GM19351 (cell line): ENCODE results near the gene XRCC2.
"Not testable (repeated sequence)": the region's sequence is repeated elsewhere in the genome, so short reads cannot be mapped to it uniquely, and the experiment has no call there.

ENCODE experiments used
- ATAC-seq: cut with Tn5 transposase; IDR thresholded peaks from one replicate; pipeline ENCODE4 v1.9.1; 2021; ENCODE audit warnings: mild to moderate bottlenecking, moderate library complexity; ENCODE audit not compliant: unreplicated experiment

XRCC2 gene

DNA sequence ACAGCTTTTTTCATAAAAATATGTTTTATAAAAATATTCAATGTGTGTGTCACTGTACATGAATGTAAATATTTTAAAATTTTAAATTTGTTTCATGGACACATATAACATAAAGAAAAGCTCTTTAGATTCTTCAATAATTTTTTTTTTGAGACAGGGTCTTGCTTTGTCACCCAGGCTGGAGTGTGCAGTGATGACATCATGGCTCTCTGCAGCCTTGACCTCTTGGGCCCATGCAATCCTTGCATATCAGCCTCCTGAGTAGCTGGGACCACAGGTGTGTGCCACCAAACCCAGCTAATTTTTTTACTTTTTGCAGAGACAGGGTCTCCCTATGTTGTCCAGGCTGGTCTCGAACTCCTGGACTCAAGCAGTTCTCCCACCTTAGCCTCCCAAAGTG is 9.9 kb downstream of the XRCC2 start:
- ATAC-seq = no peak

DNA sequence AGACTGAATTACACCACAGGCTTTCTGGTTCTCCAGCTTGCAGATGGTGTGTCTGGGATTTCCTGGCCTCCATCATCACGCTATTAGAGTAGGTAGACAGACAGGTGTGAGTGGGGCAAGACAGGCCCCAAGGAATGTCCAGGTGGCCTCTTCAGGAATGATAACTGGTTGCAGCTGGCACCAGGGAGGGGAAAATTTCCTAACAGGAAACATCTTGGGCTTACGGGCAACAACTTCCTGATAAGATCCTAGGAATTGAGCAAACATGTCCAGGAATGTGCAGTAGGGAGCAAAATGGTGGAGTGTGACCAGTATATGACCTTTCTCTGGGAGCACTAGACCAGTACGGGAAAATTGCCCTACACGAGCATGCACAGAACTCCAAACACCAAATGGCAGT is 11.3 kb downstream of the XRCC2 start:
- ATAC-seq = no peak

DNA sequence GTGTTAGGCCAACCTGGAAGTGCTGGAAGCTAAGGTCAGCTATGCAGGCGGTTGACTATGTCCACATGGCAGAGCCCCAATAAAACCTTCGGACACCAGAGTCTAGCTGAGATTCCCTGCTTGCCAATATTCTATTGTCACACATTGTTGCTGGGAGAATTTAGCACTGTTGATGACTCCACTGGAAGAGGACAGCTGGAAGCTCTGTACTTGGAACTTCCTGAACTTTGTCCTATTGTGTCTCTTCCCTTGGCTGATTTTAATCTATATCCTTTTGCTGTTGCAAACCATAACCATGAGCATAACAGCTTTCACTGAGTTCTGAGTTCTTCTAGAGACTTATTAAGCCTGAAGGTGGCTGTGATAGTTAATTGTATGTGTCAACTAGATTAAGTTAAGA is 12.0 kb downstream of the XRCC2 start:
- no peak for ATAC-seq

DNA sequence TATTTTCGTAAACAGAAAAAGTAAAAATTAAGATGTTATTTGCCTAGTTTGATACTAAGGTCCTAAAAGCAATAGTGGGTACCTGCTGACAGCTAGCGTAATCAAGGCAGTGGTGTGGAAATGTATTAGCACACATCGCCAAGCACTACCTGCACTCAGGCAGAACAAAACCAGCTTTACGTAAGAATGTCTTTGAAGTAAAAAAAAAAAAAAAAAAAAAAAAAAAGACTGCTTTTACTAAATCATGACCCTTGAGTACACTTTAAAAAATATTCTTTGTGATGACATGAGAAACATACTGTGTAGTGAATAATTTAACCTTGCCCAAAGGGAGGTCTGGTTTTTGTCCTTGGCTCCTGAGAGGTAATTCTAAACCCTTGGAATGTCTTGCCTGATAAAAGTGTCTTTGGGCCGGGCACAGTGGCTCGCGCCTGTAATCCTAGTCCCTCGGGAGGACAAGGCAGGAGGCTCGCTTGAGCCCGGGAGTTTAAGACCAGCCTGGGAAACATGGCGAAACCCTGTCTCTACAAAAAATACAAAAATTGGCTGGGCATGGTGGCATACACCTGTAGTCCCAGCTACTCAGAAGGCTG is 12.7 kb downstream of the XRCC2 start:
- ATAC-seq = no peak

DNA sequence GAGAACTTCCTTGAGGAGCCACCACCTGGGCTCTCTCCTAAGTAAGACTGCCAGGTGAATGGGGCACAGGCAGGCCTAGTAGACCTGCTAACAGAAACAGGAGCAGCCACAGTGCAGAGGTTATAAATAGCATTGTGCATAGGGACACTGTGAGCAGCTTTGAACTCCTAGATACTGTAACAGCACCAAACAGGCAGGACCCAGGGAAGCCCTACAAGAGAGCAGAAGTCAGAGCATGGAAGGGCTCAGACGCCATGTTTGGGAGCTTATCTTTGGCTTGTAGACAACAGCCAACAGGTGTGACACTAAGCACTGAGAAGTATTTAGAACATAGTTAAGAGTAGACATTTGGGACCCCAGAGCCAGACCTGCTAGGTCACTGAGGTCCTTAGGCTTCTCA is 14.5 kb downstream of the XRCC2 start:
- ATAC-seq = no peak

DNA sequence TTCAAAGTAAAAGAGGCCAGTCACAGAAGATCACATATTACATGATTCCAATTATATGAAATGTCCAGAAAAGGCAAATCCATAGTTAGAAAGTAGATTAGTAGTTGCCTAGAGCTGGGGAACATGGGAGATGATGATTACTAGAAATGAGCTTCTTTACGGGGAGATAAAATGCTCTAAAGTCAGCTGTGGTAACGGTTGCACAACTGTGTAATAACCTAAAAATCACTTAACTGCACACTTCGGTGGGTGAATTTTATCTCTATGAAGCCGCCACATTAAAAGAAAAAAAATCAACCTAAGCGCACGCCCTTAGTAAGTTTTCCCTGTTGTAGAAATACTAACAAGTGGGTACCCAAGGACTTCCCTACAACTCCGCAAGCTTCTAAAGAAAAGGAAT is 15.9 kb downstream of the XRCC2 start:
- no peak for ATAC-seq

DNA sequence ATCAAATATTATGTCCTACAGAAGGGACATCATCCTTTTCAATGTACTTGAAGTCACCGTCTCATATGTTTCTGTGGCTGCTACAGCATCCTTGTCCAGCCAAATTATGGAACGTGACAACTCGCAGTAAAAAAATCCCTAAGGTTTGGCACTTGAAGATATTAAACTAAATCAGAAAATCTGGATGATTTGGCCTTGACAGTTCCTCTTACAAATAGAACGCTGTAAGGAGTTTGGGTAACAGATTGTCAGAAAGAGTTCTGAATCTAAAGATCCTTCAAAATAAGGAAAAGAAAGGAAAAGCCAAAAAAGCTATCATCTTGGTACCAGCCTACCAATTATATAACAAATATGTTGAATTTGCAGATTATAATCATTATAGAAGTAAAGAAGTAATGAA is 21.0 kb downstream of the XRCC2 start:
- no peak for ATAC-seq

DNA sequence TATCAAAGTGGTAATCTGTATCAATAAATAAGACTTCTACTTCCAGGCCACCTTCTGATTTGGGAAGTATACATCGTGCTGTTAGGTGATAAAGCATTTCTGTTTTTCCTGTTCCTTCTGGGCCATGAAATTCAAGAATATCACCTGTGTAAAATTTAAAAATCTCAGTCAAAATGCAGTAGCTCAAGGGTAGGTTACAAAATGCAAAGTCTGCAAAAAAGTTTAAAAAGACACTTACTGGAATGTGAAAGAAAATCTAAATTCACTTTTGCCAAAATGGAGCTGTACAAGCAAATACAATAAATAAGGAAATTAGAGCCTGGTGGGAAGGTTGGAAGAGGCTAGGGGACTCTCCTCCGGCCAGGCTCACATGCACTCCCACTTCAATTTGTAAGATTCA is 26.7 kb downstream of the XRCC2 start:
- ATAC-seq = no peak

DNA sequence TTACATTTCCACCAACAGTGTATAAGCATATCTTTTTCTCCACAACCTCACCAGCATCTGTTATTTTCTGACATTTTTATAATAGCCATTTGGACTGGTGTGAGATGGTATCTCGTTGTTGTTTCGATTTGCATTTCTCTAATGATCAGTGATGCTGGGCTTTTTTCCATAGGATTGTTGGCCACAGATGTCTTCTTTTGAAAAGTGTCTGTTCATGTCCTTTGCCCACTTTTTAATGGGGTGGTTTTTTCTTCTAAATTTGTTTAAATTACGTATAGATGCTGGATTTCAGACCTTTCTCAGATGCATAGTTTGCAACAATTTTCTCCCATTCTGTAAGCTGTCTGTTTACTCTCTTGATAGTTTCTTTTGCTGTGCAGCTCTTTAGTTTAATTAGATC is 28.9 kb downstream of the XRCC2 start:
- ATAC-seq = no peak

DNA sequence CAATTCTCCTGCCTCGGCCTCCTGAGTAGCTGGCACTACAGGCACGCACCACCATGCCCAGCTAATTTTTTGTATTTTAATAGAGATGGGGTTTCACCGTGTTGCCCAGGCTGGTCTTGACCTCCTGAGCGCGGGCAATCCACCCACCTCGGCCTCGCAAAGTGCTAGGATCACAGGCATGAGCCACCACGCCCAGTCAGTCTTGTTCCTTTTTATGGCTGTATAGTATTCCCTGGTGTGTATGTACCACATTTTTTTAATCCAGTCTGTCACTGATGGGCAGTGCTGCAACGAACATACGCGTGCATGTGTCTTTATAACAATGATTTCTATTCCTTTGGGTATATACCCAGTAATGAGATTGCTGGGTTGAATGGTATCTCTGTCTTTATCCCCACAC is 29.4 kb downstream of the XRCC2 start:
- ATAC-seq = not testable (repeated sequence)

DNA sequence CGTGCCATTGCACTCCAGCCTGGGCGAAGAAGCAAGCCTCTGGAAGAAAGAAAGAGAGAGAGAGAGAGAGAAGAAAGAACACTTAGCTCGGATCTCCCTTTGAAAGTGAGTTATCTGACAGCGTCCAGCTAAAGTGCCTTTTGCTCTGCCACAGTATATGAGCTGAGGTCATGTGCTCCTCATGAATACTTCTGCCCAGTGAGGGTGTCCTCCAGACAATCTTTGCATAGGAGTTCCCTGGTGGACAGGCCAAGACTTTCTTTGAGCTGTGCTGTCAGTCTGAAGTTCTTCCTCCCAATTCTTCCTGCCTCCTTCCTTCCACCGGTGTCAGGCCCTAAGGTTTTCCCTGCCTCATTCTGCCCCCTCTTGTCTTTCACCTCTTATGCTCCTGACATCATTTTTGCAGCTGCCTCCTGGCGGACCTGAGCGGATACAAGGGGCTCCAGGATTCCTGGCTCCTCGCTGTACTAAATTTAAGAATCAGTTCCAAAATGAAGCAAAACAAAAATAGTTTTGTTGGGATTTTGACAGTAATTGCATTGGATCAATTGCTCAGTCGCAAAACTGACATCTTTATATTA is 31.9 kb downstream of the XRCC2 start:
- no peak for ATAC-seq

DNA sequence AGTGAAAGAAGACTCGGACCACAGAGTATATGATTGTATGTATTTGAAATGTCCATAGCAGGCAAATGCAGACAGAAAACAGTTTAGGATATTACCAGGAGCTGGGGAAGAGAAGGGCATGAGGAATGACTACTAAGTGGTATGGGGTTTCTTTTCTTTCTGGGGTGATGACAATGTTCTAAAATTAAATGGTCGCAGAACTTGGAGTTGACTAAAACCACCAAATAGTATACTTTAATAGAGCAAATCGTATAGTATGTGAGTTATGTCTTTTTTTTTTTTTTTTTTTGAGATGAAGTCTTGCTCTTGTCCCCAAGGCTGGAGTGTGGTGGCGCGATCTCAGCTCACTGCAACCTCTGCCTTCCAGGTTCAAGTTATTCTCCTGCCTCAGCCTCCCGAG is 34.6 kb downstream of the XRCC2 start:
- ATAC-seq = no peak

DNA sequence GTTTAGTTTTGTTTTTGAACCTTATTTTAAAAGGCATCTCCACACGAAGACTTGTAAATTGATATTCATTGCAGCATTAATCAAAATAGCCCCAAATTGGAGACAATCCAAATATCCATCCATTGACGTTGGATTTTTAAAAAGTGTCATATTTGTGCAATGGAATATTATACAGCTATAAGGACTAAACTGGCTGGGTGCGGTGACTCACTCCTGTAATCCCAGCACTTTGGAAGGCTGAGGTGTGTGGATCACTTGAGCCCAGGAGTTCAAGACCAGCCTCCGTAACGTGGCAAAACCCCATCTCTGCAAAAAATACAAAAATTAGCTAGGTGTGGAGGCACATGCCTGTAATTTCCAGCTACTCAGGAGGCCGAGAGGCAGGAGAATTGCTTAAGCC is 35.1 kb downstream of the XRCC2 start:
- ATAC-seq = no peak

DNA sequence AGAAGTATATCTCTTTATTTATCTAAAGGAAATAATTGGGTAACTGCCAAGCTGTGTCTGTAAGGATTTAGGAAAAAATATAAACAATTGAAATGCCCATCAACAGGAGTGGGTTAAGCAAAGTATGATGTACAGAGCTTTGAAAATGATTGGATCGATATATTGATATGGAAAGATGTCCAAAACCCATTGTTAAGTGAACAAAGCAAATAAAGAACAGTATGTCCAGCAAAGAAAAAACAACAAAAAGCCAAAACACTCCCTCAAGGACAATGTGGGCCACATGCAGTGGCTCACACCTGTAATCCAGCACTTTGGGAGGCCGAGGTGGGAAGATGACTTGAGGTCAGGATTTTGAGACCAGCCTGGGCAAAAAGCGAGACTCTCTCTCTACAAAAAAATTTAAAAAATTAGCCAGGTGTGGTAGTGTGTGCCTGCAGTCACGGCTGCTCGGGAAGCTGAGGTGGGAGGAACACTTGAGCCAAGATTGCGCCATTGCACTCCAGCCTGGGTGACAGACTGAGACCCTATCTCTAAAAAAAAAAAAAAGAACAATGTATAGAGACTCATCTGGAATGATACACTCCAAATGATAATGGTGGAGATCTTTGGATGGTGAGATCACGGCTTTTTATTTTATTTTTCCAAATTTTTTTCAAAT is 37.9 kb downstream of the XRCC2 start:
- ATAC-seq = no peak

DNA sequence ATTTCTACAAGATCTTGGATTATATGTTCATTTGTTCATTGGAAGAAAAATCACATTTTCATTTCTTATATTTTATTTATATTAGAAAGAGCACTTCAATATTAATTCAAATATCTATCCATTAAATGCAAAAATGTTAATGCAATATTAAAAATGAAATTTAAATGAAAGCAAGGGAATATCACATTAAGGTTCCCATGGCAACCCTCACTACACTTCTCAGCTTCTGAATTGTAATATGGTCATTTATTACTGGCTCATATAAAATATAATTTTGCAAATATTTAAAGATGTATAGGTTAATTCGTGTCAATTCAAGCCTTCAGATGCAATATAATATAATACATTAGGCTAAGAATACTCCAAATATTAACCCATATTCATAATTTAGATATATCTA is 38.8 kb downstream of the XRCC2 start:
- no peak for ATAC-seq

DNA sequence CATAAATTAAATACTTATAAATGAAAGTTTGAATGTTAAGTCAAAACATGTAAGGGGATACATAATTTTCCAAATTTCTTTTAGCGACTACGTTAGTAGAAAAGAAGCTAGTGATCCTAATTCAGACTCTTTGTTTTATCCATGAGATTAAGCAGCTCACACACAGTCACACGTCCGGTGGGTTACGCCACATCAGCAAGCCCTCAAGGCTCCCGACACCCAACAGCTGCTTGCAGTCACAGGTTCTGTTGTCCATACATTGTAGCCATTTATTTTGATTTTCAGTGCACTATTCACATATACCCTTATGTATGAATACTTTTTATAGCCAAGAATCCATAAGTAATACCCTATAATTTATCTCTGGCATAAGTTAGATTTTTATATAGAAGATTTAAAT is 39.5 kb downstream of the XRCC2 start:
- ATAC-seq = no peak

DNA sequence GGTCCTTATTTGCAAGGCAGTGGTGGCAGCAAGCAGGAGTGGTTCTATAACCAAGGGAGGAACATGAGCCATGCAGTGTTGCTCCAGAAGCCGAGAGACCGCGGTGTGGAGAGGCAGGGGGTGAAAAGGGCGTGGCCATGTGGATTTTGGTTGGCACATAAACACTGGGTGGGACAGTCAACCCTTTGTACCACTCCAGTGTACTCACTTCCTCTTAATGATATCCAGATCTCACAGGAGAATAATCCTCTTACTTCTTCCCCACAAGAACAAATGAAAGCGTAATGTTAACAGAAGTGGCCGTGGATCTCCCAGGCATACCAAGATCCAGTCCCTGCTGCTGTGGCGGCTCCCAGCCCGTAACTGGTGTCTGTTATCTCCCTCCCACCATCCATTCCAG is 42.4 kb downstream of the XRCC2 start:
- ATAC-seq = no peak

DNA sequence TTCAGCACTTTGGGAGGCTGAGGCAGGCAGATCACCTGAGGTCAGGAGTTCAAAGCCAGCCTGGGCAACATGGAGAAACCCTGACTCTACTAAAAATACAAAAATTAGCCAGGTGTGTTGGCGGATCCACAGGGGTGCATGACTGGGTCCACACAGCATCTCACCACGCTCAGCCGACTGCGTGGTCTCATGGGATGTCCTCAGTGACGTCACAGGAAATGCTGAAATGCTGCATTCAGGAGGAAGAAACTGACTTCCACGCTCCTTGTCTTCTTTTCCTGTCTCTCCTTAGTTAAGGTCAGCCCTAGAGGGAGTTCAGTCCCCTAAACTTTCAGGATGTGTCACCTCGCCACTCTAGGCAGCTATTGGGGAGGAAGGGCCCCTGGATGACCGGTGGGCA is 42.9 kb downstream of the XRCC2 start:
- no peak for ATAC-seq

DNA sequence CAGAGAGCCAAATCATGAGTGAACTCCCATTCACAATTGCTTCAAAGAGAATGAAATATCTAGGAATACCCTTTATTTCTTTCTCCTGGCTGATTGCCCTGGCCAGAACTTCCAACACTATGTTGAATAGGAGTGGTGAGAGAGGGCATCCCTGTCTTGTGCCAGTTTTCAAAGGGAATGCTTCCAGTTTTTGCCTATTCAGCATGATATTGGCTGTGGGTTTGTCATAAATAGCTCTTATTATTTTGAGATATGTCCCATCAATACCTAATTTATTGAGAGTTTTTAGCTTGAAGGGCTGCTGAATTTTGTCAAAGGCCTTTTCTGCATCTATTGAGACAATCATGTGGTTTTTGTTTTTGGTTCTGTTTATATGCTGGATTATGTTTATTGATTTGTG is 47.2 kb downstream of the XRCC2 start:
- ATAC-seq = not testable (repeated sequence)

DNA sequence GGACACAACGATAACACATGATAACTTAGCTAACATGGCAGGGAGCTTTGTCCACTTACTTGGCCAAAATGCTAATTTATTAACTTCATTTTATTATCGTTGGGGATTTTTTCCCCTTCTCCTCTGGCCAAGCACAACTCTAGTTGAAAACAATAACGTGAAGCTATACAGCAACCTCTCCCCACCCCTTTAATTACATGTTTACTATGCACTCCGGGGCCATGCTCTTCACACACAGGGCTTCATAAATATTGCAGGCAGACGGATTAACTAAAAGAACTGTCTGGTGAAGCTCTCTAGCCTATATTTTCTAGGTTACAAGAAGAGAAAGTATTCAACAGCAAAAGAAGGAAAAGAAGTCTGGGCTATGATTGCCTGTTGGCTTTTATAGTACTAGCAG is 51.7 kb downstream of the XRCC2 start:
- no peak for ATAC-seq

DNA sequence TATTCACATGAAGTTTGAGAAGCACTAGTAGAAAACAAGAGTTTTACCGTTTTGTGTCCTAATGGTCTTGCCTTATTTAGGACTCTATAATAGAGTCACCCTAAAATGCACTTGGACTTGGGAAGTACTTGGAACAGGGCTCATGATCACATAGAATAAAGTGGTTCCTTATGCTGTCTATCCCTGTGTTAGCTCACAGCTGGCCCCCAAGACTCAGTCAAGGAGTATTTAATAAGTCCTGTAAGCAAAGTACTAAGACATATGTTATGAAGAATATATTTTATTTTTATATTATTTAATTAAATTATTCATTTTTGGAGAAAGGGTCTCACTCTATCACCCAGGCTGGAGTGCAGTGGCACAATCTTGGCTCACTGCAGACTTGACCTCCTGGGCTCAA is 54.5 kb downstream of the XRCC2 start:
- ATAC-seq = no peak

DNA sequence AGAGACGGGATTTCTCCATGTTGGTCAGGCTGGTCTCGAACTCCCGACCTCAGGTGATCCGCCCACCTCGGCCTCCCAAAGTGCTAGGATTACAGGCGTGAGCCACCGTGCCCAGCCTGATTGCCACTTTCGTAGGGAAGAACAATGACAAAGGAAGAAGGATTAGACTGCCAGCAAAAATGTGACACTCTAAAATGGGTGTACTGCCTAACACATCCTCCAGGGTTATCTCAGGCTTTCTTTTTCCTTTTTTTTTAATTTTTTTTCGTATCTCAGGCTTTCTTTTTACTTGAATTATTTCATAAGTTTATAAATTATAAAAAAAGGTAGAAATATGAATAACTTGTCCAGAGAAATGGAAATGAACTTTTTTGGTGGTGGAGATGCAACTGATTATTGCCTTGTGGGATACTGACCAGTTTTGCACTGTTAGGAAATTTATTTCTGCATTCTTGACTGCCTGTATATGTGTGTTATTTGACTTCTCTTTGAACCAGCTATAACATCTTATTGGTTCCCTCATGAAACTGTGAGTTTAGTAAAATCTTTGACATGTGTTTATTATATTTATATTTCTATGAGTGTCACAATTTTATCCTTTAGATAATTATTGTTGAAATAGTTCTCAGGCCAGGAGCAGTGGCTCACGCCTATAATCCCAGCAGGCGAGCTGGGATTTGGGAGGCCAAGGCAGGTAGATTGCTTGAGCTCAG is 56.8 kb downstream of the XRCC2 start:
- no peak for ATAC-seq
